Astrocyte (in vitro differentiated cells and primary cell): Measurements from ENCODE around the gene NHLH1.

Source experiments
- CTCF ChIP-seq: IDR thresholded peaks from 2 replicates; pipeline ENCODE4 v1.5.1; 2011; ENCODE audit warnings: low read depth, mild to moderate bottlenecking, inconsistent platforms, low read length, moderate library complexity; ENCODE audit not compliant: insufficient read depth
- EZH2 ChIP-seq: IDR thresholded peaks from 2 replicates; pipeline ENCODE4 v1.6.1; 2012; ENCODE audit warnings: mild to moderate bottlenecking, low read length, inconsistent platforms; ENCODE audit not compliant: insufficient read depth

GRCh38 chr1:160362168-160362957 is 4.5 kb upstream of the NHLH1 start:
- TF ChIP-seq CTCF (no peak), EZH2 (no peak)
